HFFc6 (cell line): ENCODE results near the gene TCN1. TPM values are rescaled to one million over a fixed set of nuclear protein-coding genes. Genes with fewer than 3 reads are reported as not detected.
"Not testable (repeated sequence)": the region's sequence is repeated elsewhere in the genome, so short reads cannot be mapped to it uniquely, and the experiment has no call there.

Source experiments
- DNase-seq: peaks from one replicate; pipeline ENCODE4 v3.0.0-alpha.2; 2018
- H3K27ac Mint-ChIP-seq: 2 replicates; pipeline ENCODE4 v1.8.0; 2020; ENCODE audit warnings: mild to moderate bottlenecking, mixed read lengths
- H3K27me3 Mint-ChIP-seq: 2 replicates; pipeline ENCODE4 v1.8.0; 2021; ENCODE audit warnings: mild to moderate bottlenecking, moderate library complexity, mixed read lengths; ENCODE audit not compliant: insufficient read depth
- H3K36me3 Mint-ChIP-seq: 2 replicates; pipeline ENCODE4 v1.8.0; 2021; ENCODE audit warnings: low read depth, mixed read lengths
- H3K4me1 Mint-ChIP-seq: 2 replicates; pipeline ENCODE4 v1.8.0; 2020; ENCODE audit warnings: low read depth, mixed read lengths
- H3K4me3 Mint-ChIP-seq: 2 replicates; pipeline ENCODE4 v1.8.0; 2020; ENCODE audit warnings: mild to moderate bottlenecking, moderate library complexity, mixed read lengths
- H3K9me3 Mint-ChIP-seq: 2 replicates; pipeline ENCODE4 v1.8.0; 2020; ENCODE audit warnings: mild to moderate bottlenecking, mixed read lengths
- CTCF ChIP-seq: fragments of 200-600 bp; sonication (generic); IDR thresholded peaks from 2 replicates; pipeline ENCODE4 v1.5.0; 2021; ENCODE audit warnings: antibody characterized with exemption, mild to moderate bottlenecking
- total RNA-seq, 6 experiments: library from RNA; stranded (reverse); fragmentation: NEBNext Ultra II Directional; extraction: Animal tissue kit (Norgen Biotek cat#: 25700); gene quantifications; 2 replicates in 1 of 6; 3 replicates in 5 of 6; pipeline ENCODE4 v1.2.3, GENCODE V29; 2021

The TCN1 gene
- total RNA-seq, 6 experiments from 2014 or later, result not detected

- H3K36me3 Mint-ChIP-seq, result no peaks in the 10 kb centered on the region; the same call in 1 of the 2 replicates
- no peaks in the 10 kb centered on the region for H3K27me3 Mint-ChIP-seq
- no peak overlapping the region for H3K4me3 Mint-ChIP-seq
- no peak for DNase-seq
- no peak overlapping the region for H3K27ac Mint-ChIP-seq
- no peak for TF ChIP-seq CTCF
- H3K9me3 Mint-ChIP-seq, result peaks cover 3% of the 10 kb centered on the region; the same call in 1 of the 2 replicates
- H3K4me1 Mint-ChIP-seq, result peaks cover 17% of the 10 kb centered on the region; the same call in 1 of the 2 replicates
Observed at GRCh38 chr11:59898046-59898445, 31.8 kb upstream of the TCN1 start.

GRCh38 chr11:59894616-59895015 lies 28.3 kb upstream of the TCN1 start:
- H3K27ac Mint-ChIP-seq, result no peak overlapping the region
- peaks cover 2% of the 10 kb centered on the region; the same call in 1 of the 2 replicates for H3K27me3 Mint-ChIP-seq
- H3K4me1 Mint-ChIP-seq, result peaks cover 7% of the 10 kb centered on the region; the same call in 1 of the 2 replicates
- no peaks in the 10 kb centered on the region; the same call in 1 of the 2 replicates for H3K36me3 Mint-ChIP-seq
- peaks cover 7% of the 10 kb centered on the region for H3K9me3 Mint-ChIP-seq
- no peak for TF ChIP-seq CTCF
- no peak for DNase-seq
- H3K4me3 Mint-ChIP-seq, result no peak overlapping the region

GRCh38 chr11:59891781-59892181 lies 25.5 kb upstream of the TCN1 start:
- no peak for DNase-seq

GRCh38 chr11:59887156-59887555 lies 20.9 kb upstream of the TCN1 start:
- H3K9me3 Mint-ChIP-seq, result peaks cover 28% of the 10 kb centered on the region

More at GRCh38 chr11:59891781-59892181, 25.5 kb upstream of the TCN1 start:
- Mint-ChIP-seq H3K27ac (no peak overlapping the region), H3K9me3 (peaks cover 28% of the 10 kb centered on the region), H3K27me3 (peaks cover 2% of the 10 kb centered on the region; the same call in 1 of the 2 replicates), H3K4me3 (no peak overlapping the region), H3K4me1 (no peaks in the 10 kb centered on the region), H3K36me3 (no peaks in the 10 kb centered on the region)
- TF ChIP-seq CTCF, result no peak

GRCh38 chr11:59883597-59883996 lies 17.3 kb upstream of the TCN1 start:
- TF ChIP-seq CTCF, result no peak
- H3K9me3 Mint-ChIP-seq, result peaks cover 14% of the 10 kb centered on the region
- H3K27ac Mint-ChIP-seq, result no peak overlapping the region
- H3K4me3 Mint-ChIP-seq, result no peak overlapping the region
- no peaks in the 10 kb centered on the region for H3K4me1 Mint-ChIP-seq
- no peaks in the 10 kb centered on the region; the same call in 1 of the 2 replicates for H3K27me3 Mint-ChIP-seq
- H3K36me3 Mint-ChIP-seq, result no peaks in the 10 kb centered on the region
- DNase-seq, result no peak

More at GRCh38 chr11:59887156-59887555, 20.9 kb upstream of the TCN1 start:
- not testable (repeated sequence) for H3K4me1 Mint-ChIP-seq, H3K27ac Mint-ChIP-seq, H3K36me3 Mint-ChIP-seq, H3K4me3 Mint-ChIP-seq, H3K27me3 Mint-ChIP-seq, DNase-seq

GRCh38 chr11:59879567-59879966 lies 13.3 kb upstream of the TCN1 start:
- Mint-ChIP-seq H3K27ac (no peak overlapping the region), H3K4me1 (no peaks in the 10 kb centered on the region), H3K9me3 (no peaks in the 10 kb centered on the region), H3K27me3 (peaks cover 3% of the 10 kb centered on the region; the same call in 1 of the 2 replicates), H3K36me3 (no peaks in the 10 kb centered on the region), H3K4me3 (no peak overlapping the region)
- DNase-seq, result no peak
- no peak for TF ChIP-seq CTCF
